ENCODE measurements around the gene H2BK1. TPM values are rescaled to one million over a fixed set of nuclear protein-coding genes. Genes with fewer than 3 reads are reported as not detected.

H2BK1 gene
- total RNA-seq, 1 donor from 2014 or later, result not detected

GRCh38 chr7:151187409-151188251, 22.7 kb downstream of the H2BK1 start:
- FAIRE-seq (no peak), DNase-seq (ENCODE audit: low read depth) (no peak)
- H3K27me3 ChIP-seq (ENCODE audit: control insufficient read depth, insufficient read depth, low read length), result peaks cover 5% of the 10 kb centered on the region
- H3K4me3 ChIP-seq (ENCODE audit: low read depth, low read length), result no peak overlapping the region
- H3K36me3 ChIP-seq (ENCODE audit: control insufficient read depth, insufficient read depth, low read length), result no peaks in the 10 kb centered on the region
- no peak for TF ChIP-seq CTCF (IDR thresholded peaks at IDR 0.05; ENCODE audit: insufficient read depth, low read length, severe bottlenecking)

GRCh38 chr7:151186640-151187408, 23.5 kb downstream of the H2BK1 start, which contains the start of gene ASB10:
Gene ASB10 (minus strand): TSS chr7:151187250. CDS start chr7:151187130, 120 bp downstream.
- Histone ChIP-seq H3K27me3 (ENCODE audit: control insufficient read depth, insufficient read depth, low read length) (peaks cover 5% of the 10 kb centered on the region), H3K36me3 (ENCODE audit: control insufficient read depth, insufficient read depth, low read length) (no peaks in the 10 kb centered on the region), H3K4me3 (ENCODE audit: low read depth, low read length) (no peak within 1 kb of the TSS)
- DNase-seq (ENCODE audit: low read depth) (no peak), FAIRE-seq (no peak)
- no peak for TF ChIP-seq CTCF (IDR thresholded peaks at IDR 0.05; ENCODE audit: insufficient read depth, low read length, severe bottlenecking)

- Histone ChIP-seq H3K36me3 (ENCODE audit: control insufficient read depth, insufficient read depth, low read length) (no peaks in the 10 kb centered on the region), H3K4me3 (ENCODE audit: low read depth, low read length) (no peak overlapping the region), H3K27me3 (ENCODE audit: control insufficient read depth, insufficient read depth, low read length) (peaks cover 3% of the 10 kb centered on the region)
- no peak for DNase-seq (ENCODE audit: low read depth)
- FAIRE-seq, result no peak
- no peak for TF ChIP-seq CTCF (IDR thresholded peaks at IDR 0.05; ENCODE audit: insufficient read depth, low read length, severe bottlenecking)
These were observed 24.3 kb downstream of the H2BK1 start for GRCh38 chr7:151185762-151186639.

- Histone ChIP-seq H3K4me3 (ENCODE audit: low read depth, low read length) (no peak overlapping the region), H3K36me3 (ENCODE audit: control insufficient read depth, insufficient read depth, low read length) (no peaks in the 10 kb centered on the region), H3K27me3 (ENCODE audit: control insufficient read depth, insufficient read depth, low read length) (peaks cover 6% of the 10 kb centered on the region)
- TF ChIP-seq CTCF (IDR thresholded peaks at IDR 0.05; ENCODE audit: insufficient read depth, low read length, severe bottlenecking), result no peak
- DNase-seq (ENCODE audit: low read depth) (no peak), FAIRE-seq (no peak)
These were observed 29.3 kb downstream of the H2BK1 start for GRCh38 chr7:151181011-151181431.

- TF ChIP-seq CTCF (IDR thresholded peaks at IDR 0.05; ENCODE audit: insufficient read depth, low read length, severe bottlenecking), result no peak
- FAIRE-seq, result no peak
These were observed 30.3 kb downstream of the H2BK1 start for GRCh38 chr7:151179946-151180345.

More at GRCh38 chr7:151179946-151180345, 30.3 kb downstream of the H2BK1 start:
- Histone ChIP-seq H3K36me3 (ENCODE audit: control insufficient read depth, insufficient read depth, low read length) (no peaks in the 10 kb centered on the region), H3K27me3 (ENCODE audit: control insufficient read depth, insufficient read depth, low read length) (peaks cover 6% of the 10 kb centered on the region), H3K4me3 (ENCODE audit: low read depth, low read length) (no peak overlapping the region)
- DNase-seq (ENCODE audit: low read depth), result no peak
